Measurements from ENCODE around the gene VKORC1L1.
"Not testable (repeated sequence)": the region's sequence is repeated elsewhere in the genome, so short reads cannot be mapped to it uniquely, and the experiment has no call there.

DNA sequence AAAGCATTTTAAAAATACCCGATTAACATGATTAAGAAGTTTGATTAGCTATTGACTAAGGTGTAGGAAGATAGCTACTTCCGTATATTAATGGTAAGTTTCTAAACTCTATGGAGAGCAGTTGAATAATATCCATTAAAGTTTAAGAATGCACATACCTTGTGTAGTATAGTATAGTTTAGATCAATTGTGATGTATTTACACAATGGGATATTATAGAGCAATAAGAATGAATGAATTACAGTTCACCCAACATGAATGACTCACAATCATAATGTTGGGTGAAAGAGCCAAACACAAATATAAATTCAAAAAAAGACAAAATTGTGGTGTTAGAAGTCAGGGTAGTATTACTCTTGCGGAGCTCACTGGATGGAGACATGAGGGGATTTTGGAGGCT is 24.4 kb downstream of the VKORC1L1 start:
- TF ChIP-seq, protein P1, sequence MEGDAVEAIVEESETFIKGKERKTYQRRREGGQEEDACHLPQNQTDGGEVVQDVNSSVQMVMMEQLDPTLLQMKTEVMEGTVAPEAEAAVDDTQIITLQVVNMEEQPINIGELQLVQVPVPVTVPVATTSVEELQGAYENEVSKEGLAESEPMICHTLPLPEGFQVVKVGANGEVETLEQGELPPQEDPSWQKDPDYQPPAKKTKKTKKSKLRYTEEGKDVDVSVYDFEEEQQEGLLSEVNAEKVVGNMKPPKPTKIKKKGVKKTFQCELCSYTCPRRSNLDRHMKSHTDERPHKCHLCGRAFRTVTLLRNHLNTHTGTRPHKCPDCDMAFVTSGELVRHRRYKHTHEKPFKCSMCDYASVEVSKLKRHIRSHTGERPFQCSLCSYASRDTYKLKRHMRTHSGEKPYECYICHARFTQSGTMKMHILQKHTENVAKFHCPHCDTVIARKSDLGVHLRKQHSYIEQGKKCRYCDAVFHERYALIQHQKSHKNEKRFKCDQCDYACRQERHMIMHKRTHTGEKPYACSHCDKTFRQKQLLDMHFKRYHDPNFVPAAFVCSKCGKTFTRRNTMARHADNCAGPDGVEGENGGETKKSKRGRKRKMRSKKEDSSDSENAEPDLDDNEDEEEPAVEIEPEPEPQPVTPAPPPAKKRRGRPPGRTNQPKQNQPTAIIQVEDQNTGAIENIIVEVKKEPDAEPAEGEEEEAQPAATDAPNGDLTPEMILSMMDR (IDR thresholded peaks at IDR 0.05; ENCODE audit: low read length) = not testable (repeated sequence)
- TF ChIP-seq EZH2 (IDR thresholded peaks at IDR 0.05; ENCODE audit: borderline replicate concordance, low read length) = not testable (repeated sequence)
